Loucy (cell line): Measurements from ENCODE around the gene SAAL1.

Experiments
- H2AFZ ChIP-seq: fragments of 200-600 bp; sonication (generic); 2 replicates; pipeline ENCODE4 v1.6.0; 2016; ENCODE audit warnings: antibody characterized with exemption, mild to moderate bottlenecking, low read length, moderate library complexity
- H3F3A ChIP-seq: fragments of 200-600 bp; 2 replicates; pipeline ENCODE4 v1.6.0; 2016; ENCODE audit warnings: antibody characterized with exemption, low read depth, mild to moderate bottlenecking
- H3K27me3 ChIP-seq: fragments of 200-600 bp; sonication (generic); 2 replicates; pipeline ENCODE4 v1.6.1; 2014; ENCODE audit warnings: low read length, mild to moderate bottlenecking; ENCODE audit not compliant: insufficient read depth, poor library complexity, severe bottlenecking
- H3K36me3 ChIP-seq: fragments of 200-600 bp; sonication (generic); 2 replicates; pipeline ENCODE4 v1.6.1; 2016; ENCODE audit warnings: low read length; ENCODE audit not compliant: insufficient read depth
- H3K4me1 ChIP-seq: fragments of 200-600 bp; sonication (generic); 2 replicates; pipeline ENCODE4 v1.5.1; 2014; ENCODE audit warnings: low read length, mild to moderate bottlenecking; ENCODE audit not compliant: insufficient read depth, poor library complexity, severe bottlenecking
- H3K4me2 ChIP-seq: fragments of 200-600 bp; sonication (generic); 2 replicates; pipeline ENCODE4 v1.6.0; 2014; ENCODE audit warnings: antibody characterized with exemption, low read length, low read depth, mild to moderate bottlenecking; ENCODE audit not compliant: poor library complexity, severe bottlenecking
- H3K4me3 ChIP-seq: fragments of 200-600 bp; sonication (generic); 2 replicates; pipeline ENCODE4 v1.5.1; 2014; ENCODE audit warnings: low read length, mild to moderate bottlenecking, mixed read lengths; ENCODE audit not compliant: poor library complexity, severe bottlenecking
- H3K79me2 ChIP-seq: fragments of 200-600 bp; sonication (generic); 2 replicates; pipeline ENCODE4 v1.6.1; 2014; ENCODE audit warnings: low read length; ENCODE audit not compliant: insufficient read depth
- H3K9ac ChIP-seq: fragments of 200-600 bp; sonication (generic); 2 replicates; pipeline ENCODE4 v1.6.0; 2014; ENCODE audit warnings: mild to moderate bottlenecking, low read depth, low read length, moderate library complexity; ENCODE audit not compliant: poor library complexity, severe bottlenecking
- H3K9me2 ChIP-seq: fragments of 200-600 bp; sonication (generic); replicated peaks from 2 replicates; pipeline ENCODE4 v1.6.1; 2016; ENCODE audit warnings: low read depth, low read length, mixed read lengths
- H3K9me3 ChIP-seq: fragments of 200-600 bp; sonication (generic); 2 replicates; pipeline ENCODE4 v1.6.1; 2014; ENCODE audit warnings: mild to moderate bottlenecking, antibody characterized with exemption, low read length, low read depth; ENCODE audit not compliant: insufficient read depth
- H4K20me1 ChIP-seq: fragments of 200-600 bp; sonication (generic); 2 replicates; pipeline ENCODE4 v1.6.0; 2014; ENCODE audit warnings: antibody characterized with exemption, low read length, mild to moderate bottlenecking; ENCODE audit not compliant: insufficient read depth, poor library complexity, severe bottlenecking
- EZH2phosphoT487 ChIP-seq: fragments of 200-600 bp; IDR thresholded peaks from 2 replicates; pipeline ENCODE4 v1.6.1; 2018; ENCODE audit warnings: antibody characterized with exemption, mild to moderate bottlenecking, moderate library complexity, borderline replicate concordance
- TF ChIP-seq, protein P1 (sequence below): fragments of 200-600 bp; sonication (generic); conservative IDR thresholded peaks from 2 replicates; pipeline ENCODE4 v1.5.1; 2014; ENCODE audit warnings: mild to moderate bottlenecking, antibody characterized with exemption, low read length

SAAL1 gene

DNA sequence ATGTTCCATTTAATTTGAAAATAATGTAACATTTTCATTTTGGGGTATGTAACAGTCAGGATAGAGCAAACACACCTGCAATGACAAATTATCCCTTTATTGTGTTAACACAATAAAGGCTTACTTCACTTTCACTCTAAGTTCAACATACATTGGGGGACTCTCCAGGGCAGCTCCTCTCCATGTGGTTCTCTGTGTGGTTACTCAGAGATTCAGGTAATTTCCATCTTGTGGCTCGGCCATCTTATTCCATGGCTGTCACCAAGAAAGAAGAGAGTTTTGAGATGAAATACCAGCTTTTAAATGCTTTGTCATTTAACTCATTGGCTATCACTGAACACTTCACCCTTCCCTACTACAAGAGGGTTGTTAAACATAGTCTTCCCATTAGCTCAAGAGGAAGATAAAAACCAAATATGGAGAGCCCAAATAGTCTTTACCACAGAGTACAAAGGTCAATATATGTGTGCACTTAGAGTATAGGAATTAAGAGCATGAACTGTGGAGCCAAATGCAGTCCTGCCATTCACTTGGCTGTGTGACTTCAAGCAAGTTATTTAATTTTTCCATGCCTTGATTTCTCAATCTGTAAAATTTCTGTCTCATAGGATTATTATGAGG lies 49.2 kb downstream of the SAAL1 start:
- Histone ChIP-seq H4K20me1 (no peaks in the 10 kb centered on the region), H3K9me2 (no peaks in the 10 kb centered on the region), H3K4me1 (no peaks in the 10 kb centered on the region), H3K9me3 (no peaks in the 10 kb centered on the region), H2AFZ (no peak overlapping the region), H3K36me3 (no peaks in the 10 kb centered on the region), H3K4me3 (no peak overlapping the region), H3K79me2 (no peaks in the 10 kb centered on the region), H3K27me3 (no peaks in the 10 kb centered on the region), H3F3A (no peaks in the 10 kb centered on the region), H3K9ac (no peak overlapping the region), H3K4me2 (no peak overlapping the region)
- TF ChIP-seq EZH2phosphoT487, result no peak
- TF ChIP-seq, protein P1, sequence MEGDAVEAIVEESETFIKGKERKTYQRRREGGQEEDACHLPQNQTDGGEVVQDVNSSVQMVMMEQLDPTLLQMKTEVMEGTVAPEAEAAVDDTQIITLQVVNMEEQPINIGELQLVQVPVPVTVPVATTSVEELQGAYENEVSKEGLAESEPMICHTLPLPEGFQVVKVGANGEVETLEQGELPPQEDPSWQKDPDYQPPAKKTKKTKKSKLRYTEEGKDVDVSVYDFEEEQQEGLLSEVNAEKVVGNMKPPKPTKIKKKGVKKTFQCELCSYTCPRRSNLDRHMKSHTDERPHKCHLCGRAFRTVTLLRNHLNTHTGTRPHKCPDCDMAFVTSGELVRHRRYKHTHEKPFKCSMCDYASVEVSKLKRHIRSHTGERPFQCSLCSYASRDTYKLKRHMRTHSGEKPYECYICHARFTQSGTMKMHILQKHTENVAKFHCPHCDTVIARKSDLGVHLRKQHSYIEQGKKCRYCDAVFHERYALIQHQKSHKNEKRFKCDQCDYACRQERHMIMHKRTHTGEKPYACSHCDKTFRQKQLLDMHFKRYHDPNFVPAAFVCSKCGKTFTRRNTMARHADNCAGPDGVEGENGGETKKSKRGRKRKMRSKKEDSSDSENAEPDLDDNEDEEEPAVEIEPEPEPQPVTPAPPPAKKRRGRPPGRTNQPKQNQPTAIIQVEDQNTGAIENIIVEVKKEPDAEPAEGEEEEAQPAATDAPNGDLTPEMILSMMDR, result no peak

DNA sequence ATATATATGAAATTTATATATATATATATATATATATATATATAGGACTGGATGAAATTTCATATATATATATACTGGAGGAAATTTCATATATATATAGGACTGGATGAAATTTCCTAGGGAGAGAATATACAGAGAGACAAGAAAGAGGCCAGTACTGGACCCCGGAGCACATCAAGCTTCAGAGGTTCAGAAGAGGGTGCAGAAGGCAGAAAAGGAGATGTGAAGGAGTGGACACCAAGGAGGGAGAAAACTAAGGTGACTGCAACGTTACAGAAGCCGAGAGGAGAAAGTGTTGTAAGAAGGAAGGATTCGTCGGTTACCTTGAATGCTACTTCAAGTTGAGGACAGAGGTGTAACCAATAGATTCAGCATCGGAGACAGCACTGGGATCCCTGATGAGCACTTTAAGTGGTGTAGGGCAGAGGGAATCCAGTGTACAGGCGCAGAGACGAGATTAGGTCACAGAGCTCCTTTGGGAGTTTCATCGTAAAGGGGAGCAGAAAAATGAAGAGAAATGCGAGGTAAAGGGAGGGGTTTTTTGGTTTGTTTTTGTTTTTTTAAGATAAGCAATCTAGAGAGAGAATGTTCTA lies 51.3 kb downstream of the SAAL1 start:
- H3K79me2 ChIP-seq, result no peaks in the 10 kb centered on the region
- H3K27me3 ChIP-seq, result no peaks in the 10 kb centered on the region
- H2AFZ ChIP-seq, result no peak overlapping the region
- no peak overlapping the region for H3K4me2 ChIP-seq
- H4K20me1 ChIP-seq, result no peaks in the 10 kb centered on the region
- no peaks in the 10 kb centered on the region for H3K9me3 ChIP-seq
- no peak overlapping the region for H3K4me3 ChIP-seq
- no peak overlapping the region for H3K9ac ChIP-seq
- H3K9me2 ChIP-seq, result no peaks in the 10 kb centered on the region
- no peaks in the 10 kb centered on the region for H3K36me3 ChIP-seq
- TF ChIP-seq, protein P1, result no peak
- no peak for TF ChIP-seq EZH2phosphoT487
- no peaks in the 10 kb centered on the region for H3K4me1 ChIP-seq
- no peaks in the 10 kb centered on the region for H3F3A ChIP-seq

DNA sequence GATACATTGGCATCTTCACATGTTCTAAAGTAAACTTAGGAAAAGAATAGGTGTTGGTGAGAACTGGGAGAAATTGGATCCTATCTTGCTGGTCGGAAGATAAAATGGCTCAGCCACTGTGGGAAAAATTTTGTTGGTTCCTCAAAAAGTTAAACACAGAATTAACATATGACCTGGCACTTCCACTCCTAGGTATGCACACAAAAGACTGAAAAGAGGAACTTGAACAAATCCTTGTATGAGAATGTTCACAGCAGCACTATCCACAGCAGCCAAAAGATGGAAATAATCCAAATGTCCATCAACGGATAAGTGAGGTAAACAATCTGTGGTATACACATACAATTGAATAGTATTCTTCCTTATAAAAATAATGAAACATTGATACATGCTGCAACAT lies 55.0 kb downstream of the SAAL1 start:
- Histone ChIP-seq H3K4me1 (no peaks in the 10 kb centered on the region), H3K9ac (no peak overlapping the region), H3K4me2 (no peak overlapping the region), H3K79me2 (no peaks in the 10 kb centered on the region), H2AFZ (no peak overlapping the region), H3K9me2 (no peaks in the 10 kb centered on the region), H3K27me3 (no peaks in the 10 kb centered on the region), H3K9me3 (no peaks in the 10 kb centered on the region), H3K36me3 (no peaks in the 10 kb centered on the region), H3F3A (no peaks in the 10 kb centered on the region), H3K4me3 (no peak overlapping the region), H4K20me1 (no peaks in the 10 kb centered on the region)
- TF ChIP-seq EZH2phosphoT487, result no peak
- TF ChIP-seq, protein P1, result no peak
